Measurements from ENCODE around the gene RBM39.
"Not testable (repeated sequence)": the region's sequence is repeated elsewhere in the genome, so short reads cannot be mapped to it uniquely, and the experiment has no call there.

RBM39 gene

GRCh38 chr20:35724321-35725230, 17.5 kb downstream of the RBM39 start:
- no peak for DNase-seq

GRCh38 chr20:35723652-35724320, 18.3 kb downstream of the RBM39 start:
- not testable (repeated sequence) for DNase-seq

GRCh38 chr20:35723275-35723639, 18.8 kb downstream of the RBM39 start:
- DNase-seq = not testable (repeated sequence)

GRCh38 chr20:35721621-35722020, 20.4 kb downstream of the RBM39 start:
- DNase-seq = no peak

DNA sequence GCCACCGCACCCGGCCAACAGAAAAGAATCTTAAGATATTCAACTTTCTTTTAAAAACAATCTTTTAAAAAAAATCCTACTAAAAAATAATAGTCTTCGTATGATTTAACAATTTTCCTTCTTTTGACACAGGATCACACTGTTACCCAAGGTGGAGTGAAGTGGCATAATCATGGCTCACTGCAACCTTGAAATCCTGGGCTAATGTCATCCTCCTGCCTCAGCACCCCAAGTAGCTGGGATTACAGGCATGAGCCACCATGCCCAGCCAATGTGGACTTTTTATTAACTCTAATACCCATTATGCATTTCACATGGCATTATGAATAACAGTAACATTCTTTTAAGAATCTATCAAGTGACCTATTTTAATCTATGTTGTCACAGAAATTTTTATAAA, 20.8 kb downstream of the RBM39 start:
- DNase-seq = no peak

DNA sequence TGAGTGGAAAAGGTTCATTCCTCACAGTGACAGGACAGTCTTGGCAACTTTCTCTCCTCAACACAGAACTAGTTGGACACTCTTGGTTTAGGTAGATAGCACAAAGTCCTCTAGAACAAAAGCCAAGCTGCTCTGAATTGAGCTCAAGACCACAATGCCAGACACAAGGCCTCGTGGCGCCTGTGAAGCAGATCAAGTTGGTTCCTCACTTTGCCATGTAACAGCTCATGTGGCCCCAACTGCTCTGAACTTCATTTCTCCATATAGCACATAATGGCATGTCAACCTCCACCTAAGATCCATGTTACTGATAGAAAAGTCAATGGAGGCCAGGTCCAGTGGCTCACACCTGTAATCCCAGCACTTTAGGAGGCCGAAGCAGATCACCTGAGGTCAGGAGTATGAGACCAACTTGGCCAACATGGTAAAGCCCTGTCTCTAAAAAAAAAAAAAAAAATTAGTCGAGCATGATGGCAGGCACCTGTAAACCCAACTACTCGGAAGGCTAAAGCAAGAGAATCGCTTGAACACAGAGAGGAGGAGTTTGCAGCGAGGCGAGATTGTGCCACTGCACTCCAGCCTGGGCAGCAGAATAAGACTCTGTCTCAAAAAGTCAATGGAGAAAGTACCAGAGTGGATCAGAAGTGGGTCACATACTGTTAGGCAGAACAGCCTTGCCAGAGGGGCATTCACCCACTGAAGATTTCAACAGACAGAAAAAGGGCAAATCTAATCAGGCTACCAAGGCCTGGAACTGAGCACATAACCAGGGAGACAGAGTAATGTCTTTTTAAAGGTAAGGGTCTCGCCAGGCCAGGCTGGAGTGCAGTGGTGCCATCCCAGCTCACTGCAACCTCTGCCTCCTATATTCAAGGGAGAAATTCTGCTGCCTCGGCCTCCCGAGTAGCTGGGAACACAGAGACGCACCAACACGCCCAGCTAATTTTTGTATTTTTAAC, 21.6 kb downstream of the RBM39 start:
- DNase-seq = no peak

GRCh38 chr20:35719717-35720116, 22.3 kb downstream of the RBM39 start:
- no peak for DNase-seq

DNA sequence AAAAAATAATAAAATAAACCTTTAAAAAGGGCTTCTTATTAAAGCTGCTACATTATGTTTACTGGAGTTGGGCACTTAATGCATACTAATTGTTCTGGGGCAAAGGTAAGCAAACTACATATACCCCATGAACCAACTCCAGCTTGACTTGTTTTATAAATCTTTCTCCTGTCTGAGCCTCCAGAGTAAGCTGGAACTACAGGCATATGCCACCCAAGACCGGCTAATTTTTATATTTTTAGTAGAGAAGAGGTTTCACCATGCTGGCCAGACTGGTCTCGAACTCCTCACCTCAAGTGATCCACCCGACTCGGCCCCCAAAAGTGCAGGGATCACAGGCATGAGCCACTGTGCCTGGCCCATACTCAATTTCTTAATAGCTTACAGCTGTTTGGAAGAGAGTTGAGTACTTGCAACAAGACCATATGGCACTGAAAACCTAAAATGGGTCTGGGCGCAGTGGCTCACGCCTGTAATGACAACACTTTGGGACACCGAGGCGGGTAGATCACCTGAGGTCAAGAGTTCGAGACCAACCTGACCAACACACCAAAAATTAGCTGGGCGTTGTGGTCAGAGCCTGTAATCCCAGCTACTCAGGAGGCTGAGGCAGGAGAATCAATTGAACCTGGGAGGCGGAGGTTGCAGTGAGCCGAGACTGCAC, 23.0 kb downstream of the RBM39 start:
- DNase-seq = no peak

DNA sequence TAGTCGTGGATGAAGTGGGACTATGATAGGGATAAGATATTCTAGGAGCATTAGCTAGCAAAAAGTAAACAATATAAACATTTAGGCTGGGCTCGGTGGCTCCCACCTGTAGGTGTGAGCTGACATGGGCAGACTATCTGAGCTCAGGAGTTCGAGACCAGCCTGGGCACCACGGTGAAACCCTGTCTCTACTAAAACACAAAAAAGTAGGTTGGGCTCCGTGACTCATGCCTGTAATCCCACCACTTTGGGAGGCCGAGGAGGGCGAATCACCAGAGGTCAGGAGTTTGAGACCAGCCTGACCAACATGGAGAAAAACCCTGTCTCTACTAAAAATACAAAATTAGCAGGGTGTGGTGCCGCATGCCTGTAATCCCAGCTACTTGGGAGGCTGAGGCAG, 23.7 kb downstream of the RBM39 start:
- DNase-seq = not testable (repeated sequence)

DNA sequence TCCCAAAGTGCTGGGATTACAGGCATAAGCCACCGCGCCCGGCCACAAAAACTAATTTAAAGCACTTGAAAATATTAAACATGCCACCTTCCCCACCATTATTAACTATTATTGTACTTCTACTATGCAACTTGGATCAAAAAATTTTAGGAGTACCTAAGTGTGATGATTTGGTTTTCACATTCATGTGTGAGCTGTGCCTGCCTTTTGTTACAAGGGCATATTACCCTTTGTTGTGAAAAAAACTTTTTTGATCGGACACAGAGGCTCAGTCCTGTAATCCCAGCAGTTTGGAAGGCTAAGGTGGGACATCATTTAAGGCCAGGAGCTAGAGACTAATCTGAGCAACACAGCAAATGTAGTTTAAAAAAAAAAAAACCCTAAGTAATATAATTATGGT, 25.7 kb downstream of the RBM39 start:
- no peak for DNase-seq

DNA sequence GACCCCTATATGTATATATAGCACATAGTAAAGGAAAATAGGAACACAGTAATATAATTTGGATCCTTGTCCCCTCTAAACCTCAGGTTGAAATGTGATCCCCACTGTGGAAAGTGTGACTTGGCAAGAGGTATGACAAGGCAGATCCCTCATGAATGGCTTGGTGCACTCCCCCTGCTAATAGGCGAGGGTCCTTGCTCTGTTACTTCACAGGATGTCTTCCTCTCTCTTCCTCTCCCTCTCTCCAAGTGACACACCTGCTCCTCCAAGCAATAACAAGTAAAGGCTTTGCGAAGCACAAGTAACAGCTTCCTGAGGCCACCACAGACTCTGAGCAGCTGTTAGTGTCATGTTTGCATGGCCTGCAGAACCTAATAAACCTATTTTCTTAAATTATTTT, 26.4 kb downstream of the RBM39 start:
- DNase-seq = no peak

- DNase-seq = no peak
Observed at GRCh38 chr20:35714127-35714526, 27.9 kb downstream of the RBM39 start.

GRCh38 chr20:35713120-35713519, 28.9 kb downstream of the RBM39 start:
- DNase-seq = not testable (repeated sequence)

DNA sequence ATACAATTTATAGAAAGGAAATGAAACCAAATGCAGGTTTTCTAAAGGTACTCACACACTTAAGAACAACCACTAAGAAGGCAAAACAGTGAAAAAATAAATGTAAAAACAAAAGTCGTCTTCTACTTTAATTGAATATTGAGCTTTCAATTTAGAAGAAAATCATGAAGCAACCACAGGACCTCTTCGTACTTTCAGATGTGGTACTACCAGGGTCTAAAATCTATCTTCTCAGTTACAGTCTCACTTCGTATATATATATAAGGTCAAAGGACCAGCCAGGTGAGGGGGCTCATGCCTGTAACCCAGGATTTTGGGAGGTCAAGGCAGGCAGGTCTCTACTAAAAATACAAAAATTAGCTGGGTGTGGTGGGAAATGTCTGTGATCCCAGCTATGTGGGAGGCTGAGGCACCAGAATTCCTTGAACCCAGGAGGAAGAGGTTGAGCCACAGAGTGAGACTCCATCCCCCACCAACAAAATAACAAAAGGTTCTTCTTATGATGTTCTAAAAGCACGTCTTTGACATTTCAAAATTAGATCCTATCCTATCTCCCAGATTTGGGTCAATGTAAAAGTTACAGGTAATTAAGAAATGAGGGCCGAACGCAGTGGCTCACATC, 30.4 kb downstream of the RBM39 start:
- DNase-seq = no peak

DNA sequence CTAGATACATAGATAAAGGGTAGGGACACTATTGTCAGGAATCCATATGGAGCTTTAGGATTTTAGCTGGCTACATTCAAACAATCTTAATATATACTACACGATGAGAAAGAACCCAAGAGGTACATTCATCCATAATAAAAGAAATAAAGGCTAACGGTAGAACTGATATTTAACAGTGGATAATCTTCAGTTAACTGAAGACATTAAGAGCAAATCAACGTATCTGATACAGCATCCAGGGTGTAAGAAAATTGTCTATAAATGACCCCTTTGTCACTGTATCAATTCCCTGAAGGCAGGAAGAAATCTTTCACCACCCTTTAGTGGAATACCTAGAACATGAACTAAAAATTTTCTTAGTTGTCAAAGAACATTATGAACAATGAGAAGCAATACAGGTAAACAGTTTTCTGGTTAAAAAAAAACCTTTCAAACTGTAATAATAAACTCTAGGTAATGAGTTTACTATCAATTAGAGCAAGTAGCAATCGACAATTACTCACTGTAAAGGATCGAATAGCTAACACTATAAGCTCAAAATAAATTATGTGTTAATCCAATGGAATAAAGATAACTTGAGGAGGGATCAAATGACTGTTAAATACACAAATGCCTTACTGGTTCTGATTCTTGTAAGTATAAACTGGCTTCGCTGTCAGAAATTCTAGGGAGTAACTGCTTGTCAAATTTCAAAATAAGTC, 31.0 kb downstream of the RBM39 start:
- DNase-seq = no peak

DNA sequence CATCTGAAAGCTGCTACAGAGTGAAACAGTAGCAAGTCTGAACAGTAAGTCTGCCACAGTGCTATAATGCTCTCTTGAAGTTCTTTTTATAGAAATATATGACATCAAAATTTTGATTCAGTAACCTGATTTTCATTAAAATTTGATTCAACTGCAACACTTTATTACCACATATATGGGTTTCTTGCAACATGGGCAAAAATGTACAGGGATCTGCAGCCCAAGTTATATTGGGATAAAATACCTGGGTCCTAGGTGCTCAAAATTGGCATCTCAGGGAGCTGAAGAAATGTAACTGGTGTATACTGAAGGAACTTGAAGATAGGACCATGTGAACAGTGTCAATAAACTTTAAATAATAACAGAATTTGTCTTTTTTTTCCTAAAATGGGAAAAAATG, 32.0 kb downstream of the RBM39 start:
- no peak for DNase-seq

DNA sequence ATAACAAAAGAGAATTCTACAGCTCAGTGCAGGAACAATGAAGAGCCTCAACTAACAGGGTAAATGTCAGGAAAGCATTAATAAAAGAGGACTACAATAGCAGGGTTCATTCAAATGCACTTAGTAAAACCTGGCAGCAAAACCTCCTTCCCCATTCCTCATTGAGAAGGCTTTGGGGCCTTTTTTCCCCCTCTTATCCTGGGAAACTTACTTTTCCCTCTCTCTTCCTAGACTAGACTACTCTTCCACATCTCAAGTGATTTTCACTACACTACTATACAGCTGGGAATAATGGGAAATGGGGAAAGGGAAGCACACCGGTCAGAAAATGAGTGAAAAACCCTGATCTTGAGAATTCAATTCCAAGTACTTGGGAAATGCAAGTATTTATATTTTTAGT, 32.8 kb downstream of the RBM39 start:
- DNase-seq = no peak

GRCh38 chr20:35708502-35708901, 33.6 kb downstream of the RBM39 start:
- no peak for DNase-seq

- DNase-seq = not testable (repeated sequence)
Observed at GRCh38 chr20:35706591-35707529, 35.2 kb downstream of the RBM39 start.

GRCh38 chr20:35705894-35706293, 36.2 kb downstream of the RBM39 start:
- not testable (repeated sequence) for DNase-seq
